Skeletal muscle tissue (tissue), 4 donors: ENCODE data around the gene AIFM1. TPM values are rescaled to one million over a fixed set of nuclear protein-coding genes. Genes with fewer than 3 reads are reported as not detected.

Experiments used
- H3K27ac ChIP-seq: one replicate; pipeline ENCODE4 v1.7.0; 2013; ENCODE audit warnings: mild to moderate bottlenecking, low read depth, low read length, inconsistent platforms
- H3K27me3 ChIP-seq, 3 donors: one replicate each; pipeline ENCODE4 v1.7.0; 2013; ENCODE audit warnings: low read length in 3 of 3; ENCODE audit not compliant: control insufficient read depth in 3 of 3, insufficient read depth in 3 of 3
- H3K36me3 ChIP-seq, 3 donors: one replicate each; pipeline ENCODE4 v1.7.0; 2013; ENCODE audit warnings: low read length in 3 of 3; ENCODE audit not compliant: control insufficient read depth in 3 of 3, insufficient read depth in 3 of 3
- H3K4me1 ChIP-seq, 3 donors: one replicate each; pipeline ENCODE4 v1.7.0; 2013; ENCODE audit warnings: low read length in 3 of 3, mild to moderate bottlenecking in 3 of 3; ENCODE audit not compliant: control insufficient read depth in 3 of 3, insufficient read depth in 3 of 3
- H3K4me3 ChIP-seq, 3 donors: one replicate each; pipeline ENCODE4 v1.7.0; 2013; ENCODE audit warnings: low read length in 3 of 3
- H3K9ac ChIP-seq, 3 donors: one replicate each; pipeline ENCODE4 v1.7.0; 2013; ENCODE audit warnings: low read length in 3 of 3, mild to moderate bottlenecking in 3 of 3, moderate library complexity in 2 of 3, low read depth in 1 of 3
- H3K9me3 ChIP-seq, 3 donors: one replicate each; pipeline ENCODE4 v1.7.0; 2013; ENCODE audit warnings: low read length in 3 of 3; ENCODE audit not compliant: control insufficient read depth in 3 of 3
- total RNA-seq: library from RNA; depleted of rRNA; stranded (reverse); fragments of >200 nt; gene quantifications from one replicate; pipeline ENCODE4 v1.2.3, GENCODE V29; 2014
- donor health status: Osteomylitis.

The AIFM1 gene
- total RNA-seq, 1 donor from 2014 or later = 19.3 TPM

DNA sequence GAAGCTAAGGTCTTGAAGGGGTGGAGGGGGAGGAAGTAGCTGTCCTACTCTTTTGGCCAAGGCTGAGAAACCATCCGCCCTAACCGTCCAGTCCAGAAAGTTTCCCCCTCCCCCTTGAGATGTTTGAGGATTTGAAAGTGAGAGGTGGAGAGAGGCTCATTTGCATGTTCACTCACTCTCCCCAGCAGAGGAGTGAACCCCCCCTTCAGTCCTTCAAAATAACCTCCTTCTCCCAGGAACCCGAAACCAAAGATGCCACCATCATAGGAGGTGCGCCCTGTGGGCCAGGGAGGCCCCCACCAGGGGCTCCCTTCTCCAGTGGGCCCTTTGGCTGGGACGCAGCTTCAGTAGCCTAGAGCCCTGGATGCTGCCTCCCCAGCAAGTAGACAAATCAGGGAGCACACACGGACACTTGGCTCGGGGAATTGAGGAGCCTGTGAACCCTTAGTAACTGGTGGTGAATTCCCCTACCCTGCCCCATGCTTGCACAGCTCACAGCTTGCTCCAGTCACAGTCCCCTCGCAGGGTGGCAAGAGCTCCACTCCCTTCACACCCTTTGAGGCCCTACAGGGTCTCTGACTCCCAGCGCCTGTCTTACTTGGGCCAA is 80.9 kb downstream of the AIFM1 start:
- H3K4me1 ChIP-seq = peaks cover 16 to 24% (median 19%) of the 10 kb centered on the region in 3 donors
- peak overlapping the region; percentile 56 for H3K27ac ChIP-seq
- H3K27me3 ChIP-seq = no peaks in the 10 kb centered on the region
- no peaks in the 10 kb centered on the region for H3K36me3 ChIP-seq
- H3K4me3 ChIP-seq = no peak overlapping the region
- H3K9me3 ChIP-seq = no peaks in the 10 kb centered on the region
- no peak overlapping the region for H3K9ac ChIP-seq

DNA sequence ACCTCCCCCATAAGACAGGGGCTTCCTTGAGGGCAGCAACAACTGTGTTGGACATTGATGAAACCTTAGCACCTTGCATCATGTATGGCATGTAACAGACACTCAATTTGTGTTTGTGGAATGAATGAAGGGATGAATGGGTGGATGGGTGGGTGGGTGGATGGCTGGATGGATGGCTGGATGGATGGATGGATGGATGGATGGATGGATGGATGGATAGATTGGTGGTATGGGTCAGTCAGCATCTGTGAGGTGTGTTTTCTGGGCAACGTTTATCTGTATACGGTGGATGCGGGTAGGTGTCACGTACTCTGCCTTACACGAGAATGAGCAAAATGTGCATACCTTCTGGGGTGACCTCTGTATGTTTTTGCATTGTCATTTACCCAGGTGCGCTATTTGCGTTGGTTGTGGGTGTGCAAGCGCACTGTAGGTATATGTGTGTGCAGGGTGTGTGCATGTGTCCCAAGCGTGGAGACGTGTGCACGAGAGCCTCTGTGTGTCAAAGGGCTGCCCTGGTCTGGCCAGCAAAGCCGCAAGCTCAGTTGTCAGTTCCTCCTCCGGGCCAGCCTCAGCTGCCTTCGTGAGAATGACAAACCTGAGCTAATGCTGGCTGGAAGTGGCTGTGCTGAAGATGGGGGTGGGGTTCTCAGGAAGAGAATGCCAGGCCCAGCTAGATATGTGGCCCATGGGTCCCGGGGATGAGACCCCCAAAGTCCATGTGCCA is 81.8 kb downstream of the AIFM1 start:
- Histone ChIP-seq H3K9me3 (no peaks in the 10 kb centered on the region), H3K36me3 (no peaks in the 10 kb centered on the region), H3K27me3 (no peaks in the 10 kb centered on the region), H3K27ac (peak overlapping the region; percentile 12), H3K4me3 (no peak overlapping the region), H3K4me1 (peaks cover 16 to 24% (median 19%) of the 10 kb centered on the region in 3 donors), H3K9ac (no peak overlapping the region)

DNA sequence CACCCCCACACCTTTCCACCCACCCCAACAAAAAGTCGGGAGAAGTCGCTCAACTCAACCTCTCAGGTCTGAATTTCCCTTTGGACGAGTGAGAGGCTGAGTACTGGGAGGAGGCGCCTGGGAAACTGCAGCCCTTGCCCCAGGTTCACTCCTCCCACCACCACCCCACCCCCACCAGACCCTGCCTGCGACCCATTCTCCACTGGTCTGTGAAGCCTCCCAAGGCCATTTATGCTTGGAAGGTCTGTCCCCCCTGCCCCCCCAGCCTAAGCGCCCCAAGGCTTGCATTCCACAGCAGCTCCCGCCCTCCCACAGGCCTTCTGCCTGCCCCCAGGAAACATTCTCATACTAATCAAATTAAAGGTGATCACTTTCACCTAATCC is 82.5 kb downstream of the AIFM1 start:
- H3K4me1 ChIP-seq = peaks cover 16 to 24% (median 19%) of the 10 kb centered on the region in 3 donors
- no peak overlapping the region for H3K4me3 ChIP-seq
- no peaks in the 10 kb centered on the region for H3K36me3 ChIP-seq
- no peak overlapping the region for H3K9ac ChIP-seq
- peak overlapping the region; percentile 65 for H3K27ac ChIP-seq
- H3K27me3 ChIP-seq = no peaks in the 10 kb centered on the region
- no peaks in the 10 kb centered on the region for H3K9me3 ChIP-seq

DNA sequence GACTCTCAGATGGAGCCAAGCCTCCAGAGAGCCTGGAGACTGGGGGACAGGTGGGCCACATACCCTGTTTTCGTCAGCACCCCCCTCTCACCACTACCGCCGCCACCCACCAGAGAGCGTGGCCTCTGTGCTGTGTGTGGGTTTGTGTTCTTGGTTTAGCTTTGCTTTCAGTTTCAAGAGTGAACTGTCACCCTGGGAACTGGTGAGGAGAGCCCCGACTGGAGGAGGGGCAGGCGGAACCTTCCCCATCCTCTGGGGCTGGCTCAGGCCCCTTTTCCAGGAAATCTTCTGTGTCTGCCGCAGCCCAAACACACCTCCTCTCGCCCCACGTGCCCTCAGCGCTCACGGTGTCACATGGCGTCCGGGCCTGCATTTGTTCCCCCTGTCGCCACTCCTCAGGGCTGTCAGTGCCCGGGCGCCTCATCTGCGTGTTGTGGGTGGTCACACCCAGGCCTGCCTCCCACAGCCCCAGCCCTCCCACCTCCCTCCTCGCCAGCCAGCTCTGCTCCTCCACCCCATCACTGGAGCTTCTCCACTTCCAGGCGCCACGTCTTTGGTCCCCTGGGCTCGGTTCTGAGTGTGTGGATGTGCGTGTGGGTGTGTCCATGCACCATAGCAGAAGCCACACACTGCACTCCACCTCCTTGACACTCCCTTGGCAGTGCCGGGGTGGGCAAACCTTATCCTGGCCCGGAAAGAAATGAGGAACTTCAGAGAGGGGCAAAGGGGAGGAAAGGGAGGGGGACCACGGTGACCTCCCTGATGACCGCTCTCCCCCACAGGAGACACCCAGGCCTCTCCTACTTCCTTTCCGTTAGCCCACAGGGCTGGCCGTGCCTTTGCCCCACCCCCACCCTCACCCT is 83.2 kb downstream of the AIFM1 start:
- no peaks in the 10 kb centered on the region for H3K36me3 ChIP-seq
- H3K27me3 ChIP-seq = no peaks in the 10 kb centered on the region
- H3K4me1 ChIP-seq = peaks cover 16 to 24% (median 19%) of the 10 kb centered on the region in 3 donors
- no peaks in the 10 kb centered on the region for H3K9me3 ChIP-seq
- H3K4me3 ChIP-seq = peak overlapping the region in 1 of 3 donors; percentile 31
- H3K9ac ChIP-seq = peak overlapping the region in 1 of 3 donors; percentile 16
- H3K27ac ChIP-seq = peak overlapping the region; percentile 65

DNA sequence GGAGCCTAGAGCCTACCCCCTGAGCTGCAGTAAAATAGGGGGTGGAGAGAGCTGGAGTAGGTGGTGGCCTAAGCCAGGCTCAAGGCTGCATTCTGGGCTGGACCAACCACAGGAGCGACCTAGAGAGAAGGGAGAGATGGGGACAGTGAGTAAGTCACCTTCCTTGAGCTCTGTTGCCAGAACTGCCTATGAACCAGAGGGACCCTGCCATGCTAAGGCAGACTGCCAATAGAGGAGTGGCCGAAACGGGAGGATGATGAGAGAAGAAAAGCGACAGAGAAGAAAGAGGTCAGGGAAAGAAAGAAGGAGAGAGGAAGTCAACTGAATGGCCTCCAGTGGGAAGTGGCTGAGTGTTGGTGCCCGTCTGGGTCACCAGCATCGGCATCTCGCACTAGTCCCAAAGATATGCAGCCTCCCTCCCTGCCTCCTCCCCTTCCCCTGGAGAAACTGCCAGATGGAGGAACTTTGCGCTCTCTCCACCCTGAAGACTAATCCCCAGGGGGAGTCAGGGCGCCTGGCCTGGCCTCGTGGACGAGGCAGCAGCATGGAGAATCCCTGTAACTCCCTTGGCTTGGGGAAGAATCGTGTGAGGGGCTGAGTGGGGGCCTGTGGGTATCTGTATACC is 84.1 kb downstream of the AIFM1 start:
- Histone ChIP-seq H3K27ac (peak overlapping the region; percentile 65), H3K4me3 (no peak overlapping the region)

DNA sequence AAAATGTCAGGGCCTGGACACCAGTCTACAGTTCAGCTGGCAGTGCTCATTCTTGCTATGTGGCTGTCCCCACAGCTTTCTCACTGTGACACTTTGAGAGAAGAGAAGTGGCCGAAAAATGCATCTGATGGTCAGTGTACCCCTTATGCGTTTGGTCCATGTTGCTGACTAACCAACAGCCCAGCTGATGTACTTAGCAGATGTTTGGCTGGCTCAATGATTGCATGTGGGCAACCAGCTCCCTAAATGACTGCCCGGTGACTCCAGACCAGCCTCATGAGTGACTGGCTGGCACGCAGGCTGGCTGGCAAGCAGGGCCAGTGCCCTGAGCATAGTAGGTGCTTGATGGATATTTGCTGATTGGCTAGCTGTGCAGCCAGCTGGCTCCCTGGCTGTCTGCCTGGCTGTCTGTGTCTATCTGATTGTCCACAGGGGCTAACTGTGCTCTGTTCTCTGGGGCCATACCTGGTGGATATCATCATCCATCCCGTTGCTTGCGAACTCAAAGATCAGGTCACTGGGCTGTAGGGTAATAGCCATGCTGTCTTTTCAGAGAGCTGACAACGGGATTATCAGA is 84.8 kb downstream of the AIFM1 start:
- no peaks in the 10 kb centered on the region for H3K27me3 ChIP-seq
- no peaks in the 10 kb centered on the region for H3K36me3 ChIP-seq
- no peak overlapping the region for H3K4me3 ChIP-seq
- no peak overlapping the region for H3K9ac ChIP-seq
- H3K4me1 ChIP-seq = peaks cover 13 to 16% (median 15%) of the 10 kb centered on the region in 3 donors
- no peaks in the 10 kb centered on the region for H3K9me3 ChIP-seq
- no peak overlapping the region for H3K27ac ChIP-seq

More for the DNA sequence above, 84.1 kb downstream of the AIFM1 start:
- no peak overlapping the region for H3K9ac ChIP-seq
- peaks cover 16 to 21% (median 19%) of the 10 kb centered on the region in 3 donors for H3K4me1 ChIP-seq
- H3K27me3 ChIP-seq = no peaks in the 10 kb centered on the region
- no peaks in the 10 kb centered on the region for H3K9me3 ChIP-seq
- H3K36me3 ChIP-seq = no peaks in the 10 kb centered on the region

DNA sequence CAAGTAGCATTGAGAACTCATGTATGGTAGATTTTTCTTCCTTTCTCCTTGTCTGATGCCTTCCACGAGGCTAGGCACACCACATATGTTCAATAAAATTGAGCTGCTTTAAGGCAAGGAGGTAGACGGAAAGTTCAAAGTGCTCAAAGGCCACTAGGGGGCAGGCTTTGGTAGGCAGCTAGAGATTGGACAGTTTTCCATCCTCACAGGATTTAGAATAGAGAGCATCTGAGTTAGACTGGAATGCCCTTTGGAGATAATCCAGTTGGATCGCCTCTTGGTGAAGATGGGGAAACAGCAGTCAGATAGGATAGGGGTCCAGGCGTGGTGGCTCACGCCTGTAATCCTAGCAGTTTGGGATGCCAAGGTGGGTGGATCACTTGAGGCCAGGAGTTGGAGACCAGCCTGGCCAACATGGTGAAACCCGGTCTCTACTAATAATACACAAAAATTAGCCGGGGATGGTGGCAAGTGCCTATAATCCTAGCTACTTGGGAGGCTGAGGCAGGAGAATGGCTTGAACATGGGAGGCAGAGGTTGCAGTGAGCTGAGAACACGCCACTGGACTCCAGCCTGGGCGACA is 85.7 kb downstream of the AIFM1 start:
- Histone ChIP-seq H3K4me3 (no peak overlapping the region), H3K4me1 (peaks cover 10 to 16% (median 11%) of the 10 kb centered on the region in 3 donors), H3K27ac (no peak overlapping the region), H3K9me3 (no peaks in the 10 kb centered on the region), H3K27me3 (peaks cover 0 to 2% (median 0%) of the 10 kb centered on the region in 3 donors), H3K36me3 (no peaks in the 10 kb centered on the region), H3K9ac (no peak overlapping the region)
